ENCODE data around the gene TBL3. TPM values are rescaled to one million over a fixed set of nuclear protein-coding genes. Genes with fewer than 3 reads are reported as not detected.
A peak's percentile ranks its signal among the peaks of the same experiment; 100 is the strongest.

The TBL3 gene
- total RNA-seq, 2 experiments from 2014 or later = 12.7 to 15.5 TPM

GRCh38 chr16:1965396-1966001 lies 6.4 kb upstream of the TBL3 start:
- no peaks in the 10 kb centered on the region for H3K9me3 Mint-ChIP-seq
- H3K36me3 ChIP-seq (ENCODE audit: insufficient read depth, low read length) = peaks cover 34% of the 10 kb centered on the region
- peaks cover 52% of the 10 kb centered on the region for H3K36me3 Mint-ChIP-seq (ENCODE audit: low read depth)
- ATAC-seq (ENCODE audit: poor library complexity) = no peak
- ChIA-PET CTCF (no interaction called here), POLR2A (interaction anchor here (0.6 to 3.5 kb wide), 37 partner anchors 8 to 1169 kb away, joined by 3 to 62 read pairs (median 5); partner anchors contain the start of genes ECI1, FAHD1, FLYWCH2 and GFER)
- H3K27ac Mint-ChIP-seq = peak overlapping the region; percentile 98
- TF ChIP-seq CTCF (IDR thresholded peaks at IDR 0.05) = no peak
- H3K4me3 ChIP-seq (ENCODE audit: low read length) = peak overlapping the region; percentile 91
- no peaks in the 10 kb centered on the region for H3K27me3 Mint-ChIP-seq
- peak overlapping the region; percentile 96 to 99 for H3K27ac ChIP-seq (ENCODE audit: low read depth in 1 of 2, low read length in 2 of 2)
- H3K4me3 Mint-ChIP-seq = peak overlapping the region; percentile 98
- H3K27me3 ChIP-seq (ENCODE audit: control insufficient read depth in 1 of 2, insufficient read depth in 2 of 2, low read length in 2 of 2) = no peaks in the 10 kb centered on the region
- H3K4me1 ChIP-seq (ENCODE audit: insufficient read depth, low read length) = peaks cover 54% of the 10 kb centered on the region
- DNase-seq = no peak
- intact Hi-C loops (cut with DNase I, micrococcal nuclease) = loop anchor here in 1 of 2 experiments (10.0 kb wide), 1 partner anchor 1271 kb away; the partner anchor contains the start of gene WDR24
- no peaks in the 10 kb centered on the region for H3K9me3 ChIP-seq (ENCODE audit: control insufficient read depth in 1 of 2, insufficient read depth in 1 of 2, low read length in 2 of 2)
- H3K4me1 Mint-ChIP-seq (ENCODE audit: low read depth) = peaks cover 42% of the 10 kb centered on the region

GRCh38 chr16:1966460-1966859 lies 5.4 kb upstream of the TBL3 start, which contains the start of gene RNF151:
TSS of gene RNF151 (plus strand) at chr16:1966856. CDS start at chr16:1966882, 26 bp downstream.
- H3K9me3 Mint-ChIP-seq = no peaks in the 10 kb centered on the region

More at GRCh38 chr16:1966460-1966859, 5.4 kb upstream of the TBL3 start, which contains the start of gene RNF151:
- intact Hi-C loops (cut with DNase I, micrococcal nuclease) = loop anchor here in 1 of 2 experiments (10.0 kb wide), 1 partner anchor 1272 kb away; the partner anchor contains the start of gene WDR24
- ChIA-PET POLR2A (interaction anchor here (2.1 to 3.5 kb wide), 4 partner anchors 17 to 139 kb away, joined by 17 to 62 read pairs (median 39); partner anchors contain the start of genes FAHD1, GFER, HAGH and MSRB1), CTCF (no interaction called here)
- Histone ChIP-seq H3K9me3 (ENCODE audit: control insufficient read depth in 1 of 2, insufficient read depth in 1 of 2, low read length in 2 of 2) (no peaks in the 10 kb centered on the region), H3K27ac (ENCODE audit: low read depth in 1 of 2, low read length in 2 of 2) (peak within 1 kb of the TSS; percentile 96 to 99), H3K4me1 (ENCODE audit: insufficient read depth, low read length) (peaks cover 54% of the 10 kb centered on the region), H3K27me3 (ENCODE audit: control insufficient read depth in 1 of 2, insufficient read depth in 2 of 2, low read length in 2 of 2) (no peaks in the 10 kb centered on the region), H3K4me3 (ENCODE audit: low read length) (peak within 1 kb of the TSS; percentile 91), H3K36me3 (ENCODE audit: insufficient read depth, low read length) (peaks cover 26% of the 10 kb centered on the region)
- DNase-seq (no peak), ATAC-seq (ENCODE audit: poor library complexity) (no peak)
- H3K4me1 Mint-ChIP-seq (ENCODE audit: low read depth) = peaks cover 41% of the 10 kb centered on the region
- H3K27ac Mint-ChIP-seq = peak within 1 kb of the TSS; percentile 98
- peak within 1 kb of the TSS; percentile 98 for H3K4me3 Mint-ChIP-seq
- H3K36me3 Mint-ChIP-seq (ENCODE audit: low read depth) = peaks cover 43% of the 10 kb centered on the region
- H3K27me3 Mint-ChIP-seq = no peaks in the 10 kb centered on the region
- no peak for TF ChIP-seq CTCF (IDR thresholded peaks at IDR 0.05)

Measured in CD4-positive, alpha-beta T cell (primary cell).